ENCODE results near the gene LBX2.

Gene LBX2

GRCh38 chr2:74458132-74458937, 41.1 kb downstream of the LBX2 start, which contains the start of gene WBP1:
WBP1 (plus strand) TSS chr2:74458438; CDS start chr2:74458603, 165 bp downstream.
- no peak for TF ChIP-seq CTCF (IDR thresholded peaks at IDR 0.05; ENCODE audit: low read depth, low read length, missing control alignments)
- no peaks in the 10 kb centered on the region for H3K27me3 ChIP-seq (replicated peaks)
- peak within 1 kb of the TSS; percentile 86 for H3K4me3 ChIP-seq (ENCODE audit: low read depth, low read length)
- peak within 1 kb of the TSS; percentile 79 for H3K27ac ChIP-seq
- in situ Hi-C loops (cut with HindIII; ENCODE audit: low pct_ligation_motif_present, low sequenced_read_pairs) = no loop called here
- DNase-seq = peak; percentile 100
- peaks cover 24% of the 10 kb centered on the region for H3K36me3 ChIP-seq (replicated peaks)

DNA sequence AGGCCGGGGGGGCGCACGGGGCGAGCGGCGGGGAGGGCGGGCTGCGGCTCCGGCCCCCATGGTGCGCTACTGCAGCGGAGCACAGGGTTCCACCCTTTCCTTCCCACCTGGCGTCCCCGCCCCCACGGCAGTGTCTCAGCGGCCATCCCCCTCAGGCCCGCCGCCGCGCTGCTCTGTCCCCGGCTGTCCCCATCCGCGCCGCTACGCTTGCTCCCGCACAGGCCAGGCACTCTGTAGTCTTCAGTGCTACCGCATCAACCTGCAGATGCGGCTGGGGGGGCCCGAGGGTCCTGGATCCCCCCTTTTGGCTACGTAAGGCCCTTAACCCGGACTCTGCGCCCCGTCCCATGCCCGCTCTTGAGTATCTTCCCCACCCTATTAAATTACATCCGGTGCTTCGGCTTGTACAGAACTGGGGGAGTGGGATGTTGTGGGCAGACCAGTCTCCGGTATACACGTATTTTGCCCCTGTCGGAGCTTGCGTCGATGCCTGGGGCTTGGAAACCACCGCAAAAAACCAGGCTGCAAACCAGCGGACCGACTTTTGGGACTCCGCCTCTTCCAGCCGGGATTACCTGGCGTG, 41.8 kb downstream of the LBX2 start:
- peak overlapping the region; percentile 74 for H3K4me3 ChIP-seq (ENCODE audit: low read depth, low read length)
- peaks cover 17% of the 10 kb centered on the region for H3K36me3 ChIP-seq (replicated peaks)
- H3K27me3 ChIP-seq (replicated peaks) = no peaks in the 10 kb centered on the region
- in situ Hi-C loops (cut with HindIII; ENCODE audit: low pct_ligation_motif_present, low sequenced_read_pairs) = no loop called here
- no peak for DNase-seq
- peak overlapping the region; percentile 79 for H3K27ac ChIP-seq
- no peak for TF ChIP-seq CTCF (IDR thresholded peaks at IDR 0.05; ENCODE audit: low read depth, low read length, missing control alignments)

GRCh38 chr2:74457129-74457548, 42.3 kb downstream of the LBX2 start:
- TF ChIP-seq CTCF (IDR thresholded peaks at IDR 0.05; ENCODE audit: low read depth, low read length, missing control alignments) = peak; percentile 4
- Histone ChIP-seq H3K27ac (peak overlapping the region; percentile 32), H3K4me3 (ENCODE audit: low read depth, low read length) (peak overlapping the region; percentile 74), H3K36me3 (replicated peaks) (peaks cover 12% of the 10 kb centered on the region), H3K27me3 (replicated peaks) (no peaks in the 10 kb centered on the region)
- no peak for DNase-seq
- in situ Hi-C loops (cut with HindIII; ENCODE audit: low pct_ligation_motif_present, low sequenced_read_pairs) = no loop called here

DNA sequence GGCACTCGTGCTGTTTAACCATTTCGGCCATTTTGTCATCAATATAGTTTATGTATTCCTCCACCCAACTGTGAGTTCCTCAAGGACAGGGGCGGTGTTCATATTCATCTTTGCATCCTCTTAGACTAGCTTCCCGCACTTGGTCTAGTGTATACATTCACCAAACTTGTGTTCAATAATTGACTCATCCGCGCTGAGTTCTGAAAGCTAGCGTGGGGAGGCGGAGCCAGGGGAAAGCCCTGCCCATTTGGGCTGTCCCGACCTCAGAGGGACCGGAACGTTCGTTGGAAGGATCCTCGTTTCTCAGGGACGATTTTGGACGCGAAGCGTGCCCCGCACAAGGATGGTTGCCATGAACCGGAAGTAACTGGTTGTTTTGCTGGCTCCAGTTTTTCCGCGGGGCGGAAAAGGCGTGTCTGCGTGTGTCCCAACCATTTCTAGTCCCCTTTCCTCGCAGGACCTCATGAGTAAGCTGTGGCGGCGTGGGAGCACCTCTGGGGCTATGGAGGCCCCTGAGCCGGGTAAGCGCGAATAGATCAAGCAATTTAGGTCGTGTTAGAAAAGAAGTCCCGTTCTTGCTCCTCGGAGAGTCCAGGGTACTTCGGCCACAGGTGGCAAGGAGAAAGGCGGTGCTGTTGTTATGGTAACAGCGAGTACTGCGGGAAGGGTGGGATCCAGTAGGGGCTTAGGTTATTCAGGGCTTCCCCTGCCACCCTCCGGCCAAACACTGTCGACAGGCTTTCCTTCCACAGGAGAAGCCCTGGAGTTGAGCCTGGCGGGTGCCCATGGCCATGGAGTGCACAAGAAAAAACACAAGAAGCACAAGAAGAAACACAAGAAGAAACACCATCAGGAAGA, 44.5 kb downstream of the LBX2 start, which contains the start of gene INO80B:
INO80B (plus strand) TSS at position 434 of the 858 bp plus-strand sequence; CDS start at position 464, 30 bp downstream.
- no peak for TF ChIP-seq CTCF (IDR thresholded peaks at IDR 0.05; ENCODE audit: low read depth, low read length, missing control alignments)
- peak within 1 kb of the TSS; percentile 32 for H3K27ac ChIP-seq
- in situ Hi-C loops (cut with HindIII; ENCODE audit: low pct_ligation_motif_present, low sequenced_read_pairs) = no loop called here

GRCh38 chr2:74450570-74451190, 48.7 kb downstream of the LBX2 start:
- H3K4me3 ChIP-seq (ENCODE audit: low read depth, low read length) = no peak overlapping the region
- H3K27ac ChIP-seq = no peak overlapping the region
- TF ChIP-seq CTCF (IDR thresholded peaks at IDR 0.05; ENCODE audit: low read depth, low read length, missing control alignments) = no peak
- H3K27me3 ChIP-seq (replicated peaks) = no peaks in the 10 kb centered on the region
- H3K36me3 ChIP-seq (replicated peaks) = no peaks in the 10 kb centered on the region
- DNase-seq = no peak
- in situ Hi-C loops (cut with HindIII; ENCODE audit: low pct_ligation_motif_present, low sequenced_read_pairs) = no loop called here

More for the DNA sequence above, 44.5 kb downstream of the LBX2 start, which contains the start of gene INO80B:
- Histone ChIP-seq H3K27me3 (replicated peaks) (no peaks in the 10 kb centered on the region), H3K4me3 (ENCODE audit: low read depth, low read length) (peak within 1 kb of the TSS; percentile 84), H3K36me3 (replicated peaks) (no peaks in the 10 kb centered on the region)
- peak; percentile 97 for DNase-seq

Measured in brain microvascular endothelial cell (primary cell).